ENCODE measurements around the gene ROBO4. TPM values are rescaled to one million over a fixed set of nuclear protein-coding genes. Genes with fewer than 3 reads are reported as not detected.

The ROBO4 gene
- total RNA-seq, 2 donors from 2014 or later = 13.2 to 21.4 TPM

DNA sequence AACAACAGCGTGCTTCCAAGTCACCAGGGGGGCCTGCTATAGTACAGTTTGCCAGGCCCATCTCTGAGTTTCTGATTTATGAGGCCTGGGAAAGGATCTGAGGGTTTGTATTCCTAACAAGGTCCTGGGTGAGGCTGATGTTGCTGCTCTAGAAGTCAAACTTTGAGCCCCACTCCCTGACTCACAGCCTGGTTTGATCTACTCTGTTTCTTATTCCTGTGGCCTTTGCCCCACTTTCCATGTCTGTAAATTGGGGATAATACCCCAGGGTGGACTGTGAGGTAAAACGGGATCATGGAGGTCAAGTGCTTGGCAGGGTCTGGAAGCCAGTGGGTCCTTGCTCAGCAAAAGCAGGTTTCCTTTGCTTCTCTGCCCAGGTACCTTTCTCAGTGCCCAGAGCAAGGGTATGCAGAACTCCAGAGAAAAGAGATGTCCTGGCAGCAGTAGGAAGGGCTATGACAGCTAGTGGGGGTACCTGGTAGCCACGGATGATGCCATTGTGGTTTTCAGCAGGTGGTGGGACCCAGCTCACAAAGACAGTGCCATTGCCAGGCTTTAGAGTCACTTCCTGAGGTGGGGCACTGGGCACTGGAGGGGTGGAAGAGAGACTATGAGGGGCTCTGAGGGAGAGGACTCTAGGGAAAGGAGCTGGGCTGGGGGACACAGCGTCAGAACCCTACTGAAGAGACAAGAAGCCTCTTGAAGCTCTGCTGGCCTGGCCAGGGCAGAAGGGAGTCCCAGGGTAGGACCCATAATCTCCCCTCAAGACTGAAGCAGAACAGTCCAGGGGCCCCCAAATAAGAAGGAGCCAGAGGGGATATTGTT is 2.8 kb downstream of the ROBO4 start:
- no peak overlapping the region for H3K27ac ChIP-seq
- no peaks in the 10 kb centered on the region for H3K9me3 ChIP-seq
- ATAC-seq = no peak
- 67 to 75% methylated on average over 4 of the region's 4 CpGs for WGBS, 2 donors
- H3K27me3 ChIP-seq = no peaks in the 10 kb centered on the region
- DNase-seq = no peak
- intact Hi-C loops (cut with DNase I) = no loop called here
- no peak for TF ChIP-seq POLR2A (IDR thresholded peaks at IDR 0.05)
- TF ChIP-seq, protein P1, sequence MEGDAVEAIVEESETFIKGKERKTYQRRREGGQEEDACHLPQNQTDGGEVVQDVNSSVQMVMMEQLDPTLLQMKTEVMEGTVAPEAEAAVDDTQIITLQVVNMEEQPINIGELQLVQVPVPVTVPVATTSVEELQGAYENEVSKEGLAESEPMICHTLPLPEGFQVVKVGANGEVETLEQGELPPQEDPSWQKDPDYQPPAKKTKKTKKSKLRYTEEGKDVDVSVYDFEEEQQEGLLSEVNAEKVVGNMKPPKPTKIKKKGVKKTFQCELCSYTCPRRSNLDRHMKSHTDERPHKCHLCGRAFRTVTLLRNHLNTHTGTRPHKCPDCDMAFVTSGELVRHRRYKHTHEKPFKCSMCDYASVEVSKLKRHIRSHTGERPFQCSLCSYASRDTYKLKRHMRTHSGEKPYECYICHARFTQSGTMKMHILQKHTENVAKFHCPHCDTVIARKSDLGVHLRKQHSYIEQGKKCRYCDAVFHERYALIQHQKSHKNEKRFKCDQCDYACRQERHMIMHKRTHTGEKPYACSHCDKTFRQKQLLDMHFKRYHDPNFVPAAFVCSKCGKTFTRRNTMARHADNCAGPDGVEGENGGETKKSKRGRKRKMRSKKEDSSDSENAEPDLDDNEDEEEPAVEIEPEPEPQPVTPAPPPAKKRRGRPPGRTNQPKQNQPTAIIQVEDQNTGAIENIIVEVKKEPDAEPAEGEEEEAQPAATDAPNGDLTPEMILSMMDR (IDR thresholded peaks at IDR 0.05) = no peak
- no peak overlapping the region for H3K4me3 ChIP-seq
- H3K36me3 ChIP-seq (replicated peaks in 1 of 2; ENCODE audit: insufficient read depth in 1 of 2, low read depth in 2 of 2) = no peaks in the 10 kb centered on the region
- H3K4me1 ChIP-seq = no peaks in the 10 kb centered on the region

DNA sequence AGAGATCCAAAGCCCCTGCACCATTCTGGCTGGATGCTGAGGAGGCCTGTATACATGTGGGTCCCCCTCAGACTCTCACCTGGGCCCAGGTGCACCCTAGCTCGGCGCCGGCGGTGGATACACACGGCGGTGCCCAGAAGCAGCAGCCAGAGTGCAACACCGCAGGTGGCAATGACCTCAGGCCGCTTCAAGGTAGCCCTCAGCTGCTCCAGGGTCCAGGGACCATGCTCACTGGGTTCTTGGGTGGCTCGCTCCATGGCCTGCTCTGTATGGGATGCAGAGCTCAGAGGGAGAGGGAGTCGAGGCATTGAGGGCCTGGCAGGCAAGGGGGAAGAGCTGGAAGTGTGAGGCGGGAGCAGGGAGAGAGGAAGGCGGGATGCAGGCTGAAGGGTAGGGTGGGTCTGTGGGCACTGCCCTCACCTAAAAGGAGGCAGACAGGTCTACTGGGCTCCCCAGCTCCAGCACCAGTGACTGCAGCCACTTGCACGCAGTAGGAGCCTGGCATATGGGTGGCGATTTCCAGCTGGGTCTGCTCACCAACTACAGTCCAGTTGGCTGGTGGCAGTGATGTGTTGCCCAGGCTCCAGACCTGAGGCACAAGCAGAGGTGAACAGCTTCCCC is 3.8 kb downstream of the ROBO4 start:
- ATAC-seq = no peak
- no peaks in the 10 kb centered on the region for H3K4me1 ChIP-seq
- intact Hi-C loops (cut with DNase I) = no loop called here
- 66 to 75% methylated on average over 6 to 14 of the region's 14 CpGs for WGBS, 2 donors
- no peak overlapping the region for H3K27ac ChIP-seq
- H3K27me3 ChIP-seq = no peaks in the 10 kb centered on the region
- TF ChIP-seq, protein P1 (IDR thresholded peaks at IDR 0.05) = no peak
- TF ChIP-seq POLR2A (IDR thresholded peaks at IDR 0.05) = no peak
- no peak overlapping the region for H3K4me3 ChIP-seq
- no peaks in the 10 kb centered on the region for H3K9me3 ChIP-seq
- H3K36me3 ChIP-seq (replicated peaks in 1 of 2; ENCODE audit: insufficient read depth in 1 of 2, low read depth in 2 of 2) = no peaks in the 10 kb centered on the region
- no peak for DNase-seq

DNA sequence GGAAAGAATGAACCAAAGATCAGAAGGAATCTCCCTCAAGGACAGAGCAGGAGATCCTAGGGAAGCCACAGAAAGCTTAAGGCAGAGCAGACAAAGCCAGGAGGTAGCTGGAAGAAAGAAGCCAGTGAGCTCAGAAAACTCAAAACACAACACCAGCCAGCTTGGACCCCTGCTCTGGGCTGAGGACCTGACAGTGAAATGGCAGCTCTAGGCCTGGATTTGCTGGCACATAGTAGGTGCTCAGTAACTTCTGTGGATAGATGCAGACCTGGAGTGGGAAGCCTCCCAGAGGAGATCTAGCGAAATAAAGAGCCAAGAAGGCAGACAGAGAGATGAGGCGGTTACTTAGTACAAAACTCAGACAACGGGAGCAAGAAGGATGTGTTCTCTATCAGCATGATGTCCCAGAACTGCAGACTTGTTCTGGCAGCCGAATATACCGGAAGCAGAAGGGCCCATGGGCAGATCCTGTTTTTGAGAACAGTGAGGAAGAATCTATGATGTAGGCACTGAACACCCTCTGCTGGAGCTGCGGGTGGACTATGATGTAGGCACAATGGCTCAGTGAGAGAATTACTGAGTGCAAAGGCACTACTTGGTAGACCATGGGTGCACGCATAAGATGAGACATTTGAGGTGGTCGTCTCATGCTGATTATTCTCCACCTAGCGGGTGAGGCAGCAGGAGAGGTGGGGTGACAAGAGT is 4.8 kb downstream of the ROBO4 start:
- intact Hi-C loops (cut with DNase I) = no loop called here
- H3K36me3 ChIP-seq (replicated peaks in 1 of 2; ENCODE audit: insufficient read depth in 1 of 2, low read depth in 2 of 2) = no peaks in the 10 kb centered on the region
- H3K27me3 ChIP-seq = no peaks in the 10 kb centered on the region
- TF ChIP-seq, protein P1 (IDR thresholded peaks at IDR 0.05) = no peak
- no peak for TF ChIP-seq POLR2A (IDR thresholded peaks at IDR 0.05)
- no peak overlapping the region for H3K4me3 ChIP-seq
- peak overlapping the region in 1 of 4 donors; percentile 28 for H3K27ac ChIP-seq
- no peaks in the 10 kb centered on the region for H3K9me3 ChIP-seq
- 64 to 70% methylated on average over 9 of the region's 9 CpGs for WGBS, 2 donors
- DNase-seq = no peak
- no peak for ATAC-seq
- no peaks in the 10 kb centered on the region for H3K4me1 ChIP-seq

DNA sequence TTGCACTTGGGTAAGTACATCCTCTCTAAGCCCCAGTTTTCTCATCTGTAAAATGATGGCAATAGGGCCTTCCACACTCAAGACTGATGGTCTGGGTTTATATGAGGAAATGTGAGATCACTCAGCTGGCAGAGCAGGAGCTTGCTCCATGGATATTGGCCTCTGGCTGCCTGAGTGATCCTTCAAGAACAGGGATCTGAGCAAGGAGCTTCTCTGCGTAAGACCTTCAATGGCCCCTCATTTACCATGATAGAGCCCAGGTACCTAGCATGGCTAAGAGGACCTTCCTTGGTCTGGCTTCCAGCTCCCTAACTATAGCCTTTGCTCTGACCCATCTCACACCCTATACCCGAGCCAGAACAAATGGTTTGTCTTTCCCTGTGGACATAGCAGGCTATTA is 5.5 kb downstream of the ROBO4 start:
- TF ChIP-seq POLR2A (IDR thresholded peaks at IDR 0.05) = no peak
- TF ChIP-seq, protein P1 (IDR thresholded peaks at IDR 0.05) = no peak
- Histone ChIP-seq H3K4me1 (no peaks in the 10 kb centered on the region), H3K36me3 (replicated peaks in 1 of 2; ENCODE audit: insufficient read depth in 1 of 2, low read depth in 2 of 2) (no peaks in the 10 kb centered on the region), H3K4me3 (no peak overlapping the region), H3K9me3 (no peaks in the 10 kb centered on the region), H3K27me3 (no peaks in the 10 kb centered on the region), H3K27ac (no peak overlapping the region)
- no peak for DNase-seq
- WGBS, 2 donors = 66 to 71% methylated on average over 2 of the region's 2 CpGs
- intact Hi-C loops (cut with DNase I) = no loop called here
- ATAC-seq = no peak
